Measurements from ENCODE around the gene USP6NL. TPM values are rescaled to one million over a fixed set of nuclear protein-coding genes. Genes with fewer than 3 reads are reported as not detected.
A peak's percentile ranks its signal among the peaks of the same experiment; 100 is the strongest.
"Not testable (repeated sequence)": the region's sequence is repeated elsewhere in the genome, so short reads cannot be mapped to it uniquely, and the experiment has no call there.

USP6NL gene
- total and polyA plus RNA-seq, 2 of the 8 experiments (the other 6 are each of a cell fraction or from before 2014, with no cell fraction given): 10.9 to 28.8 TPM

DNA sequence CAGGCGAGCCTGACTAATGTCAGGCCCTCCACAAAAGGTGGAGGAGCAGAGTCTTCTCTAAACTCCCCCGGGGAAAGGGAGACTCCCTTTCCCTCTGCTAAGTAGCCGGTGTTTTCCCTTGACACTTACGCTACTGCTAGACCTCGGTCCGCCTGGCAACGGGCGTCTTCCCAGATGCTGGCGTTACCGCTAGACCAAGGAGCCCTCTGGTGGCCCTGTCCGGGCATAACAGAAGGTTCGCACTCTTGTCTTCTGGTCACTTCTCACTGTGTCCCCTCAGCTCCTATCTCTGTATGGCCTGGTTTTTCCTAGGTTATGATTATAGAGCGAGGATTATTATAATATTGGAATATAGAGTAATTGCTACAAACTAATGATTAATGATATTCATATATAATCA is 116.5 kb downstream of the USP6NL start:
- H2BK120ac ChIP-seq (replicated peaks; ENCODE audit: low read depth, low read length): not testable (repeated sequence)

More for the DNA sequence above, 116.5 kb downstream of the USP6NL start:
- H2AK5ac ChIP-seq (ENCODE audit: low read depth, low read length); H4K20me1 ChIP-seq (replicated peaks in 1 of 2; ENCODE audit: control insufficient read depth in 1 of 2, insufficient read depth in 2 of 2, low read length in 2 of 2); H3K4me3 ChIP-seq (ENCODE audit: extremely low read depth in 1 of 4, insufficient read depth in 2 of 4, low read depth in 3 of 4, low read length in 4 of 4); H3K14ac ChIP-seq (ENCODE audit: insufficient read length); H3K9me3 ChIP-seq (ENCODE audit: insufficient read depth in 2 of 2, low read depth in 1 of 2, low read length in 1 of 2); H4K8ac ChIP-seq (ENCODE audit: extremely low read depth, insufficient read depth, low read length); H3K18ac ChIP-seq (ENCODE audit: extremely low read depth, low read length); H2AFZ ChIP-seq (ENCODE audit: low read length); H3K23me2 ChIP-seq (ENCODE audit: low read depth, low read length); H3K4ac ChIP-seq (replicated peaks; ENCODE audit: insufficient read length, low read depth, low read length); H3K27ac ChIP-seq (ENCODE audit: low read depth, low read length); H3K79me2 ChIP-seq (ENCODE audit: control insufficient read depth in 1 of 2, insufficient read depth in 2 of 2, low read length in 2 of 2); H3K23ac ChIP-seq (ENCODE audit: insufficient read length); H2BK5ac ChIP-seq (ENCODE audit: low read depth, low read length); H3K79me1 ChIP-seq (ENCODE audit: low read depth, low read length); H4K91ac ChIP-seq (replicated peaks; ENCODE audit: insufficient read length, low read length); H3K56ac ChIP-seq (replicated peaks; ENCODE audit: insufficient read length, low read depth, low read length); H4K5ac ChIP-seq (ENCODE audit: insufficient read length, low read depth, low read length); H2BK20ac ChIP-seq (ENCODE audit: low read length); POLR2A ChIA-PET (ENCODE audit: partially characterized antibody); H2BK12ac ChIP-seq (ENCODE audit: low read depth, low read length); H3K4me1 ChIP-seq (replicated peaks in 1 of 4; ENCODE audit: control insufficient read depth in 3 of 4, insufficient read depth in 4 of 4, low read length in 3 of 4); FAIRE-seq; H3K4me2 ChIP-seq (ENCODE audit: insufficient read depth in 1 of 2, low read depth in 2 of 2, low read length in 2 of 2); H2BK15ac ChIP-seq (ENCODE audit: low read length); H3K9ac ChIP-seq (replicated peaks in 1 of 4; ENCODE audit: extremely low read depth in 1 of 4, low read depth in 3 of 4, low read length in 3 of 4); H3K27me3 ChIP-seq (replicated peaks in 1 of 4; ENCODE audit: control insufficient read depth in 3 of 4, extremely low read depth in 1 of 4, insufficient read depth in 3 of 4, low read length in 3 of 4): not testable (repeated sequence)
- peak; percentile 39 to 44; a peak in 3 of 4 replicates for TF ChIP-seq RAD21 (IDR thresholded peaks at IDR 0.05 in 1 of 2, conservative IDR thresholded peaks at IDR 0.05 in 1 of 2; ENCODE audit: low read depth in 2 of 2, low read length in 2 of 2)
- TF ChIP-seq, protein P1, sequence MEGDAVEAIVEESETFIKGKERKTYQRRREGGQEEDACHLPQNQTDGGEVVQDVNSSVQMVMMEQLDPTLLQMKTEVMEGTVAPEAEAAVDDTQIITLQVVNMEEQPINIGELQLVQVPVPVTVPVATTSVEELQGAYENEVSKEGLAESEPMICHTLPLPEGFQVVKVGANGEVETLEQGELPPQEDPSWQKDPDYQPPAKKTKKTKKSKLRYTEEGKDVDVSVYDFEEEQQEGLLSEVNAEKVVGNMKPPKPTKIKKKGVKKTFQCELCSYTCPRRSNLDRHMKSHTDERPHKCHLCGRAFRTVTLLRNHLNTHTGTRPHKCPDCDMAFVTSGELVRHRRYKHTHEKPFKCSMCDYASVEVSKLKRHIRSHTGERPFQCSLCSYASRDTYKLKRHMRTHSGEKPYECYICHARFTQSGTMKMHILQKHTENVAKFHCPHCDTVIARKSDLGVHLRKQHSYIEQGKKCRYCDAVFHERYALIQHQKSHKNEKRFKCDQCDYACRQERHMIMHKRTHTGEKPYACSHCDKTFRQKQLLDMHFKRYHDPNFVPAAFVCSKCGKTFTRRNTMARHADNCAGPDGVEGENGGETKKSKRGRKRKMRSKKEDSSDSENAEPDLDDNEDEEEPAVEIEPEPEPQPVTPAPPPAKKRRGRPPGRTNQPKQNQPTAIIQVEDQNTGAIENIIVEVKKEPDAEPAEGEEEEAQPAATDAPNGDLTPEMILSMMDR (IDR thresholded peaks at IDR 0.05; ENCODE audit: control extremely low read depth in 1 of 3, insufficient read depth in 1 of 3, low read depth in 1 of 3, low read length in 3 of 3): peak; percentile 28 to 47 (median 44)
- TF ChIP-seq RFX5 (IDR thresholded peaks at IDR 0.05; ENCODE audit: borderline replicate concordance, low read depth, low read length): peak; percentile 32; the same call in 1 of the 2 replicates
- 42% methylated on average over 12 of the region's 13 CpGs; no CpG with 5 or more reads in 1 of the 2 experiments for WGBS, 2 experiments (ENCODE audit: extremely low coverage in 1 of 2, insufficient coverage in 1 of 2, insufficient read length in 1 of 2, insufficient replicate concordance in 2 of 2, low coverage in 1 of 2, low lambda C conversion rate in 2 of 2, missing lambda C conversion rate in 1 of 2)
- peaks cover 3 to 23% (median 14%) of the 10 kb centered on the region in 4 experiments; a peak in 7 of 8 replicates for H3K36me3 ChIP-seq (ENCODE audit: control insufficient read depth in 2 of 4, insufficient read depth in 4 of 4, low read length in 3 of 4)
- CTCF ChIA-PET (ENCODE audit: partially characterized antibody): interaction anchor here (0.6 to 3.8 kb wide), 24 partner anchors 8 to 593 kb away, joined by 3 to 20 read pairs (median 4); no protein-coding TSS in a partner anchor
- DNase-seq (ENCODE audit: low read depth in 1 of 2, low spot score in 2 of 2): peak in 1 of 2 experiments; percentile 85
